ENCODE measurements around the gene PIF1. TPM values are rescaled to one million over a fixed set of nuclear protein-coding genes. Genes with fewer than 3 reads are reported as not detected.

Gene PIF1
- total RNA-seq, 4 donors from 2014 or later, result 0.63 to 1.4 (median 1.0) TPM; not detected in 1

- ATAC-seq (ENCODE audit: low FRiP score) (peak; percentile 68), DNase-seq (ENCODE audit: low spot score) (no peak)
- no peak for TF ChIP-seq CTCF (IDR thresholded peaks at IDR 0.05)
Observed at GRCh38 chr15:64774629-64775493, 50.6 kb downstream of the PIF1 start.

DNA sequence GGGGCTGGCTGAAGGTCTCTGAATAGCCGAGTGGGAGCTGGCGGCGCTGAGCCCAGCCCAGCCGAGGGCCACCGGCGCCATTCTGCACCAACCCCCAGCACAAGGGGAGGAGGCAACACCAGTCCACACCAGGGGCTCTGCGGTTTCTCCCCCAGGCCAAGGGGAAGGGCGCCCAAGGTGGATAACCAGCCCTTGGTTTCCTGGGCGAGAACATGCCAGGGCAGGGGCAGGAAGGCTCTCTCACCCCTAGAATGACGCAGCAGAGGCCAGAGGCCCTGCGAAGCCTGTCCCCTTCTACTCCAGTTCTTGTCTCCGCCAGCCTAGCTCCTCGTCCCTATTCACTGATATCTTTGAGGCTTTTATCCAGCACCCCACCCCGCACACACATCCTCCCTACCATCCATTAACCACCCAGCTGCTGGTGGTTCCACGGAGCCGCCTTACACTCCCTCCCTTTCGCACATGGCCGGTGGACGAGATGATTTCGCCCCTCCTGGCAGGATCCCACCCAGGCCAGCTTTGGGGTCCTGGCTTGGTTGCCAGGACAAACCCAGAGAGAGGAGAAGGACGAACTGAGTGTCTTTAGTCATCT is 51.3 kb downstream of the PIF1 start:
- DNase-seq (ENCODE audit: low spot score), result no peak

GRCh38 chr15:64773606-64774005 is 51.8 kb downstream of the PIF1 start:
- ATAC-seq (ENCODE audit: low FRiP score) (no peak), DNase-seq (ENCODE audit: low spot score) (no peak)
- no peak for TF ChIP-seq CTCF (IDR thresholded peaks at IDR 0.05)

More for the DNA sequence above, 51.3 kb downstream of the PIF1 start:
- ATAC-seq (ENCODE audit: low FRiP score), result no peak
- TF ChIP-seq CTCF (IDR thresholded peaks at IDR 0.05), result no peak

DNA sequence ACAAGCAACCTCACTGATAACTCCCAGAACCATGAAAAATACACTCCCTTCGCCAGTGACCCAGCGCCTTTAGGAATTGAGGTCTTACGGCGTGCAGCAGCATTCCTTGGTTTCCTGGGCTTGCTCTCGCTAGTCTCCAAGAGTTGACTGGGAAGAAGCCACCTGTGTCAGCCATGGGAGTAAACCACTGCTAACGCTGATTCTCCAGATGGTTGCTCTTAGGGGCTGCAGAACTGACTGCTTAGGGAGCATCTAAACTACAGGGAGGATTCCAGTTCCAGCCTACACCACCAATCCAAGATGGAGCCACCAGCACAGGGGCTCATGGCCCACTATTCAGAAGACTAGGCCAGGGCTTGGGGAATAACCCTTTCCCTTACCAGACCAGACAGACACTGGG is 52.5 kb downstream of the PIF1 start:
- DNase-seq (ENCODE audit: low spot score) (no peak), ATAC-seq (ENCODE audit: low FRiP score) (no peak)
- TF ChIP-seq CTCF (IDR thresholded peaks at IDR 0.05), result no peak

DNA sequence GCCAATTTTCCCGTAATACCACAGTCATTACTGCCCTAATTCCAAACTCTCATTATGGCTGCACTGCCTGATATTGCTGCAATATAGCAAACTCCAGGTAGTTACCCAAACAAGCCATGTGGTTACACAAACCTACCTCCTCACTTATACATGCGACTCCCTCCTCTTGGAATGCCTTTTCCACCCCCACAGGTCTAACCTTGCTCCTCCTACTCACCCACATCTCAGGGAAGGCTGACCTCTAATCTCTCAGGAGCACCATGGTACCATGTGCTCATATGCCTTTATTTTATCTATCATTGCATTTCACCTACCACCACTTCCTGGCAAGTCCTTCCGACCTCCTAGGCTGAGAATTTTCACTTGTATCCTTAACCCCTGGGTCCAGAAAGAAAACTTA is 53.0 kb downstream of the PIF1 start:
- no peak for TF ChIP-seq CTCF (IDR thresholded peaks at IDR 0.05)
- DNase-seq (ENCODE audit: low spot score) (no peak), ATAC-seq (ENCODE audit: low FRiP score) (no peak)

GRCh38 chr15:64770626-64771025 is 54.8 kb downstream of the PIF1 start:
- no peak for TF ChIP-seq CTCF (IDR thresholded peaks at IDR 0.05)
- DNase-seq (ENCODE audit: low spot score) (no peak), ATAC-seq (ENCODE audit: low FRiP score) (no peak)

DNA sequence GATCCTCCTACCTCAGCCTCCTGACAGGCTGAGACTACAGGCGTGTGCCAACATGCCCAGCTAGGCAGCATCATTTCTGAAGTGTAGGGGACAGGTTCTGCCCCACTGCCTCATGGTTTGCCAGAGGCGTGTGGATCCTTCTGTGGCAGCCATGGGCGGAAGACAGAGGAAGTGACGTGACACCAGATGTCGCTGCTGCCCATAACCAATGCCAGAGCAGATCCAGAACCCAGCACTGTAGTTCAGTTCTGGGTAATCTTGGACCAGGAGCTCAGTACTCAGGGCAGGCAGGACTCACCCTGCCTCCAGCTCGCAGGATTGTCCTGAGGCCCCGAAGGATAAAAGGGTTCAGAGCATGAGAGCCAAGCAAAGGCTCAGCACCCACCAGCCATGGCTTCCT is 58.2 kb downstream of the PIF1 start:
- DNase-seq (ENCODE audit: low spot score) (no peak), ATAC-seq (ENCODE audit: low FRiP score) (no peak)
- TF ChIP-seq CTCF (IDR thresholded peaks at IDR 0.05), result no peak

Measured in omental fat pad (tissue), 4 donors.